ENCODE results near the gene C11orf68.
"Not testable (repeated sequence)": the region's sequence is repeated elsewhere in the genome, so short reads cannot be mapped to it uniquely, and the experiment has no call there.

Gene C11orf68

GRCh38 chr11:65912845-65913244 is 6.0 kb downstream of the C11orf68 start:
- no peak for DNase-seq (ENCODE audit: low spot score)

- DNase-seq (ENCODE audit: low spot score), result no peak
Measured at GRCh38 chr11:65911682-65912568, 6.9 kb downstream of the C11orf68 start.

- DNase-seq (ENCODE audit: low spot score), result no peak
Measured at GRCh38 chr11:65907878-65908277, 11.0 kb downstream of the C11orf68 start.

GRCh38 chr11:65906602-65907001 is 12.3 kb downstream of the C11orf68 start:
- DNase-seq (ENCODE audit: low spot score), result peak; percentile 78

- no peak for DNase-seq (ENCODE audit: low spot score)
Measured at GRCh38 chr11:65903715-65904114, 15.1 kb downstream of the C11orf68 start.

- DNase-seq (ENCODE audit: low spot score), result no peak
Measured at GRCh38 chr11:65903068-65903481, 15.8 kb downstream of the C11orf68 start.

GRCh38 chr11:65900899-65901180 is 18.0 kb downstream of the C11orf68 start:
- no peak for DNase-seq (ENCODE audit: low spot score)

- DNase-seq (ENCODE audit: low spot score), result peak; percentile 96
Measured at GRCh38 chr11:65900125-65900898, 18.6 kb downstream of the C11orf68 start, which contains the start of gene FOSL1. Gene FOSL1, minus strand, starts transcription at chr11:65900388. Its CDS starts 49 bp downstream, at chr11:65900339.

GRCh38 chr11:65899356-65900124 is 19.3 kb downstream of the C11orf68 start:
- peak; percentile 90 for DNase-seq (ENCODE audit: low spot score)

- no peak for DNase-seq (ENCODE audit: low spot score)
Measured at GRCh38 chr11:65898656-65899355, 20.1 kb downstream of the C11orf68 start.

GRCh38 chr11:65897020-65897471 is 21.8 kb downstream of the C11orf68 start:
- no peak for DNase-seq (ENCODE audit: low spot score)

- no peak for DNase-seq (ENCODE audit: low spot score)
Measured at GRCh38 chr11:65896034-65896999, 22.5 kb downstream of the C11orf68 start.

GRCh38 chr11:65895482-65895981 is 23.3 kb downstream of the C11orf68 start:
- DNase-seq (ENCODE audit: low spot score), result no peak

GRCh38 chr11:65894034-65894591 is 24.7 kb downstream of the C11orf68 start:
- no peak for DNase-seq (ENCODE audit: low spot score)

GRCh38 chr11:65892661-65893317 is 26.1 kb downstream of the C11orf68 start:
- DNase-seq (ENCODE audit: low spot score), result no peak

GRCh38 chr11:65892137-65892540 is 26.7 kb downstream of the C11orf68 start:
- DNase-seq (ENCODE audit: low spot score), result not testable (repeated sequence)

GRCh38 chr11:65891219-65892136 is 27.4 kb downstream of the C11orf68 start:
- no peak for DNase-seq (ENCODE audit: low spot score)

All from hematopoietic multipotent progenitor cell treated with erythropoietin and hydrocortisone succinate and interleukin-3 and kit ligand, for 17 days (in vitro differentiated cells).